Fibroblast of lung (primary cell): ENCODE results near the gene ARL17A.
"Not testable (repeated sequence)": the region's sequence is repeated elsewhere in the genome, so short reads cannot be mapped to it uniquely, and the experiment has no call there.

ENCODE experiments used
- EZH2 ChIP-seq: IDR thresholded peaks from 2 replicates; pipeline ENCODE4 v1.5.1; 2012; ENCODE audit warnings: low read length, control low read depth, mild to moderate bottlenecking; ENCODE audit errors: missing control alignments
- TF ChIP-seq, protein P1 (sequence below), 2 donors: IDR thresholded peaks in 1 of 2; conservative IDR thresholded peaks in 1 of 2; 1 replicate in 1 of 2; 2 replicates in 1 of 2; pipeline ENCODE4 v1.5.1; 2011 to 2012; ENCODE audit warnings: low read length in 2 of 2, control low read depth in 1 of 2, inconsistent platforms in 1 of 2, low read depth in 1 of 2, mild to moderate bottlenecking in 1 of 2

DNA sequence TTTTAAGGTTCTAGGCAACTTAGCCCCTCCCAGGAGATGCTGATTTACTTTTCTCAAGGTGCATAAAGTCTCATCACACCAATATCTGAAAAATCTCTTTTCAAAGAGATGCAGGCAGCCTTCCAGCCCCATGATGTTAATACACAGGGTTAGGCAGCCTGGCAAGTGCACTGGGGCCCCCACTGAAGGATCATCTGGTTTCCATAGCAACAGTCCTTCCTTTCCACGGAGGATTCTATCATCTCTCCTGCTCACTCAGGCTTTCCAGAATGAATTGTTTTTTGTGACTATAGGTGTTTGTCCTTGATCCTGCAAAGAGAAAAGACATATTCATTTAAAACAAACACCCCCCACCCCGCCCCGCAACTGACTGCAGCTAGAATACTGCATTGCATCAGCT lies 6.0 kb upstream of the ARL17A start:
- TF ChIP-seq, protein P1, sequence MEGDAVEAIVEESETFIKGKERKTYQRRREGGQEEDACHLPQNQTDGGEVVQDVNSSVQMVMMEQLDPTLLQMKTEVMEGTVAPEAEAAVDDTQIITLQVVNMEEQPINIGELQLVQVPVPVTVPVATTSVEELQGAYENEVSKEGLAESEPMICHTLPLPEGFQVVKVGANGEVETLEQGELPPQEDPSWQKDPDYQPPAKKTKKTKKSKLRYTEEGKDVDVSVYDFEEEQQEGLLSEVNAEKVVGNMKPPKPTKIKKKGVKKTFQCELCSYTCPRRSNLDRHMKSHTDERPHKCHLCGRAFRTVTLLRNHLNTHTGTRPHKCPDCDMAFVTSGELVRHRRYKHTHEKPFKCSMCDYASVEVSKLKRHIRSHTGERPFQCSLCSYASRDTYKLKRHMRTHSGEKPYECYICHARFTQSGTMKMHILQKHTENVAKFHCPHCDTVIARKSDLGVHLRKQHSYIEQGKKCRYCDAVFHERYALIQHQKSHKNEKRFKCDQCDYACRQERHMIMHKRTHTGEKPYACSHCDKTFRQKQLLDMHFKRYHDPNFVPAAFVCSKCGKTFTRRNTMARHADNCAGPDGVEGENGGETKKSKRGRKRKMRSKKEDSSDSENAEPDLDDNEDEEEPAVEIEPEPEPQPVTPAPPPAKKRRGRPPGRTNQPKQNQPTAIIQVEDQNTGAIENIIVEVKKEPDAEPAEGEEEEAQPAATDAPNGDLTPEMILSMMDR (conservative IDR thresholded peaks at IDR 0.05 in 1 of 2, IDR thresholded peaks at IDR 0.05 in 1 of 2; ENCODE audit: low read depth in 1 of 2, low read length in 2 of 2): not testable (repeated sequence)
- TF ChIP-seq EZH2: not testable (repeated sequence)
